HTERT RPE-1 (cell line): ENCODE data around the gene HDAC9.

Experiments used
- in situ Hi-C: fragments of 300-500 bp; cut with MboI; formaldehyde crosslinking; loops from 4 replicates; pipeline ENCODE4 v1.14.3; 2020; ENCODE audit warnings: low sequenced_read_pairs

Gene HDAC9

DNA sequence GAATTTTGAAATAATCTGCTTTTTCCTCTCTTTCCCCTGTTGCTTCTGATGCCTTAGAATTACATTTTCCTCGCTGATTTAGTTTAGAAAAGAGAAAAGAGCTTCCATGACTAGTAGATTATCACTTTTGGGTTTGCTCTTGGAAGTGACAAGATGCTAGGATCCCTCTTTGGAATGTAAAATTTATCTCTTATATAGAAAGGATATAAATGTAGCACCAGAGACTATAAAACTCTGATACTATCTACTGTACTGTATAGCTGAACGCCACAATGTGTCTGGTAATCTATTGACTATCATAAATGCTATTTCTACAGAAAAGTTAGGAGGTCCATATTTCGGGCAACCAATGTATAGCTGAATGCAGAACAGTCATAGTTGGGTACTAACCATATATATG lies 1.1 kb upstream of the HDAC9 start:
- in situ Hi-C loops: no loop called here

DNA sequence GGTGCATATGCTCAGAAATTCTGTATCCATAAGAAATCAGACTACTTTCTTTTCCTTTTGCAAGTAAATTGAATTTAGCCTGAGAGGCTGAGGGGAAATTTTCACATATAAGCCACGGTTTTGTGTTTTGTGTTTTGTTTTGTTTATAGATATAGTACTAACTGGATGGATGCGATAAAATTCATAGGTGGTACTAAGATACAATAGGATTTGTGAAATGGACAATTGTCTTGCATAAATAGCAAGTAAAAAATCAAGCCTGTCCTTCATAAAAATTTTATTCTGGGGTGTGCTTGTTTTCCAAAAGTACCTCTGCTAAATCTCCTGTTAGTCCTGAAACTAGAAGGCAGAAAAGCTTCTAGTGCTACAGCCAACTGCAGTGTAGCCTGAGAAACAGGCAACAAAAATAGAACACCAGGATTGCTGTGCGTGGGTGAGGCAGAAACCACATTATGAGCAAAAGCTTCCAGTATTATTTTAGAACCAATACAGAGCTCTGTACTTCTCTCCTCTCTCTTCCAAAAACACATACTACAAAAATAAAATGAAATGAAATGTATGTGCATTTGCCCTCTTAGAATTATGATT lies 634 bp upstream of the HDAC9 start:
- in situ Hi-C loops: no loop called here

- in situ Hi-C loops: no loop called here
These were observed 772 bp downstream of the HDAC9 start for GRCh38 chr7:18496341-18496700.

DNA sequence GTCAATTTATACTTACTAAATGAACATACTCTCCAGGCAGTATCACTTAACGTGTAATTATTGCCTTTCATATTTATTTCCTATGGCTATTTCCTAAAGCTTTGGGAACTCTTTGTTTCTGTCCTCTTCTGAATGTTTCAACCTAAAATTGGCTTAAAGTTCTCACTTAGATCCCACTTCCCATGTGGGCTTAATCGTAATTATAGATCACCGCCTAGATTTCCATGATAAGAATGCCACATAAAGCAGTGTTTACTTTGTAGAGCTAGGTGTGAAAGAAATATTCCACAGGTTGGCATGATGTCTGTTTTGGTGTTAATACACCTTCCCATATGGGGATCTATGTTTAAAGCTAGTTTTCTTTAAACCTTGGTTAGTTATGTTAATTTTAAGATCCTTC lies 1.5 kb downstream of the HDAC9 start:
- in situ Hi-C loops: no loop called here

DNA sequence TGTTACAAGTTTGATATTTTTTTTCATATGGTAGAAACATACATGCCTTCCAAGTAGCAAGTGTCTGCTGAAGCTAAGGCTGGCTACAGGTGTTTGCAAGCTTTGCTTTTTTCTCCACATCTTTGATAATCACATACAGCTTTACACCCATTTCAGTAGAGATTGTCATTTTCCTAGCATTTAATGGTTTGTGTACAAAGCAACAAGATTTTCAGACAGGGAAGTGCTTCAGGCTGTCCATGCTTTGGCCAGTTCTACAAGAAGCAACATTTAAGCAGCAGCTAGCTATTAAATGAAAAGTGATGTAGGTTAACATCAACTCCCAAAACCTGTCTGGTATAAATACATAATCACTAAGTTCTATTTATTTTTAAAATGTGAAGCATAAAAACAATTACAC lies 2.3 kb downstream of the HDAC9 start:
- in situ Hi-C loops: no loop called here

DNA sequence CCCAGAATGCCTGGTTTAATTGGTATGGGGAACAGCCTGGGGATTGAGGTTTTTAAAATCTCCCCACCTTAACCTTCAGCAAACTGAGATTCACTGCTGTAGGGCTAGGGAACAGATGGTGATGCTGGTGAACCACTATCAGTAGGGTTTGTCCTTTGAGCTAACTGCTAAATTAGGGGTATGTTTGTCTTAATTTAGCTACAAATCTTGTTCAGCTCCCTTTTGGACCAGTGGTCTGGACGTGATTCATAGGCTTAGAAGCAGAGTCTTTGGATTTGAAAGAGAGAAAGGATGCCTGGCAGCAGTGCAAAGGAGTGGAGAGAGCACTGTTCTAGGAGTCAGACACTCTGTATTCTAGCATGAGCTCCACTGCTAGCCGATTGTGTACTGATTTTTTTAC lies 2.8 kb downstream of the HDAC9 start:
- in situ Hi-C loops: no loop called here

DNA sequence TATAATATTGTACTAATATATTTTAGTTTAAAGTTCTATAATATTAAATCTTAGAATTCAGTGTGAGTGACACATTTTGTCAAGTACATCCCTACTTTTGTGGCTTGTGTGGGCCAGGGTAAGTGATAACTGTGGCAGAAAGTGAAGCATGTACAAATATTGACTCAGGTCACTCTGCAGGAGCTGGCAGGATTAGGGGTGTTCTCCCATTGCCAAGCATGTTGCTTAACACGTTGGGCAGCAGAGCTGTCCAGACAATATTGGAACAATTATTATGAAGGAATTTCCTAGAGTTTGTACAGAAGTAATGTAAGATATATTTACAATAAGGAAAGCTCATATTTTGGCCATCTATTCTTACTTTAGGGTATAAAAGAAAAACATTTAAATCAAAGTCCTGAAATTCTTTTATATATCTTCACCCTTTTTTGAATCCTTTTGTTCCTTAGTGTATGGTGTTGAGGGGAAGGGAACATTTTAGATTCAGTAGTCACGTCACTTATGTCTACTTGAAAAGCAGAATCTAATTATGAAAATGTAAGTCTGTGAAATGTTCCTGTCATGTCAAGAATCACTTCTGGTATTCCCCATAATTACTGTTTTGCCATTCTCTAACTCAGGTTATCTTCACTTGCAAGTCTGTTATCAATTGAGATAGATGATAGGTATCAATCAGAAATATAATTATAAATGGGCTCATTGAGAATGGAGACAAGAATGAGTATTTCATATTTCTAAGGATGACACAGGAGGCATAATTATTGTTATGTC lies 4.0 kb downstream of the HDAC9 start:
- in situ Hi-C loops: no loop called here

GRCh38 chr7:18503126-18503866 lies 7.7 kb downstream of the HDAC9 start:
- in situ Hi-C loops: no loop called here

DNA sequence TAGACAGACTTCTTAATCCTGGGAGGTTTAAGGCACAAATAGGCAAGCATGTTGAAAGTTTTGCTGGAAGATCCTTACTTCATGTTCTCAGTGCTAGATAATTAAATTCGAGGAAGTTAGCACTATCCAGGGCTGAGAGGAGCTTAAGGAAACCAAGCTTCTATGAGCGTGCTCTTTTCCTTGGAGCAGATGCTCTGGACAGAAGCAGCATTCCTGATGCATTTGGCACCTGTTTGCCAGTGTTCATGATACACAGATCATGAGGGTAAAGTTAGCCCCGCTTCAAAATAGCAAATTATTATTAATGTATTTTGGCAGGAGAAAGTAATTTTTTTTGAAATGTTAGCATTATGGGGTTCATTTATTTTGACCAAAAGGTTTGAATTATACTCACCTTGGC lies 9.4 kb downstream of the HDAC9 start:
- in situ Hi-C loops: no loop called here

DNA sequence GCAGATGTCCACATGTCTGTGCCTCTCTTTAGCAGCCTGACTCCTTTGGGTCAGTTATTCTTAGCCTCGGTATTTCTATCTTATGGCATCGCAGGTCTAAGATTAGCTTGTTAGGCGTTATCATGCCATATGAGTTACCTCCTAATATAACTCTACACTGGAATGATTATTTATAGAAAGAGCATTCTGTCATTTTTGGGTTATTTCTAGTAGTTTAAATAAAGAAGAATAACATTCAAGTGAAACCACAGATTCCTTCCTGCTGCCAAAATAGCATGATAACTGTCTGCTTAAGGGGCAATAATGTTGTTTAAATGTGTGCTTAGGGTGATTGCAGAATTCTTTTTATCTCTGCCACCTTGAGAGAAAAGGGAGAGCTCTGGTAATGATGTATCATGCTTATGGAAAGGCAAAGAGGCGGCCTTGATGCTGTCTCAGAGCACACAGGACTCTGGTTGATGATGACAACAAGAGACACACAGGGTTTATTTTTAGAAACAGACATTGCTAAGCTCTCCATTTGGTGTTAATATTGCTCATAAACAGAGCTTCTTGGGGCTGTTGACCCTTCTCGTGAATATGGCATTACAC lies 10.4 kb downstream of the HDAC9 start:
- in situ Hi-C loops: no loop called here

- in situ Hi-C loops: no loop called here
These were observed 13.2 kb downstream of the HDAC9 start for GRCh38 chr7:18508443-18509427.

- in situ Hi-C loops: no loop called here
These were observed 13.9 kb downstream of the HDAC9 start for GRCh38 chr7:18509481-18509880.

- in situ Hi-C loops: no loop called here
These were observed 16.0 kb downstream of the HDAC9 start for GRCh38 chr7:18511351-18512140.

GRCh38 chr7:18513343-18513742 lies 17.8 kb downstream of the HDAC9 start:
- in situ Hi-C loops: no loop called here

- in situ Hi-C loops: no loop called here
These were observed 19.5 kb downstream of the HDAC9 start for GRCh38 chr7:18515067-18515466.

- in situ Hi-C loops: no loop called here
These were observed 22.1 kb downstream of the HDAC9 start for GRCh38 chr7:18517646-18518045.

- in situ Hi-C loops: no loop called here
These were observed 23.0 kb downstream of the HDAC9 start for GRCh38 chr7:18518555-18518954.

GRCh38 chr7:18520450-18521235 lies 25.1 kb downstream of the HDAC9 start:
- in situ Hi-C loops: no loop called here

GRCh38 chr7:18521236-18521589 lies 25.7 kb downstream of the HDAC9 start:
- in situ Hi-C loops: no loop called here
